ENCODE measurements around the gene SLC6A12. TPM values are rescaled to one million over a fixed set of nuclear protein-coding genes. Genes with fewer than 3 reads are reported as not detected.

Gene SLC6A12
- total RNA-seq, 4 donors from 2014 or later, result 0.21 to 0.60 (median 0.39) TPM; not detected in 1

DNA sequence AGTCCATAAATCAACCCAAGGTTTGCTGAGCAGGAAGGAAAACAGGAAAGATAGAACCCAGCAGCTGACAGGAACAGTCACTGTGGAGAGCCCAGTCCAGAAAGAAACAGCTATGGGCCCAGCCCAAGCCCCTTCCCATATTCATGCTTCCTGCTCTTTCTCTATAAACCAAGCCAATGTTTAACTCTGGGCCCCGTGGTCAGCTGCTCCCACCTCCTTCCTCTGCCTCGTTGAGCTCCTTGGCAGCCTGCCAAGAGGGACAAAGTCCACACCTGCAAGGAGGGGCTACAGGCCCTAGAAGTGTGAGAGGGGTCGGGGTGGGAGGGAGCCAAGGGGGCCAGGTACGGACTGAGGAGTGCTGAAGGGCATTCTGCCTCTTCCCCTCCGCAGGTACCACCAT is 38.7 kb upstream of the SLC6A12 start:
- Histone ChIP-seq H3K9me3 (peaks cover 0 to 8% (median 1%) of the 10 kb centered on the region in 4 donors), H3K27me3 (peaks cover 0 to 8% of the 10 kb centered on the region in 2 donors), H3K4me3 (no peak overlapping the region), H3K4me1 (no peaks in the 10 kb centered on the region), H3K27ac (no peak overlapping the region), H3K36me3 (no peaks in the 10 kb centered on the region)
- WGBS, 2 donors, result 43 to 53% methylated on average over 5 of the region's 5 CpGs
- DNase-seq (ENCODE audit: low spot score in 2 of 2), result no peak
- TF ChIP-seq, protein P1, sequence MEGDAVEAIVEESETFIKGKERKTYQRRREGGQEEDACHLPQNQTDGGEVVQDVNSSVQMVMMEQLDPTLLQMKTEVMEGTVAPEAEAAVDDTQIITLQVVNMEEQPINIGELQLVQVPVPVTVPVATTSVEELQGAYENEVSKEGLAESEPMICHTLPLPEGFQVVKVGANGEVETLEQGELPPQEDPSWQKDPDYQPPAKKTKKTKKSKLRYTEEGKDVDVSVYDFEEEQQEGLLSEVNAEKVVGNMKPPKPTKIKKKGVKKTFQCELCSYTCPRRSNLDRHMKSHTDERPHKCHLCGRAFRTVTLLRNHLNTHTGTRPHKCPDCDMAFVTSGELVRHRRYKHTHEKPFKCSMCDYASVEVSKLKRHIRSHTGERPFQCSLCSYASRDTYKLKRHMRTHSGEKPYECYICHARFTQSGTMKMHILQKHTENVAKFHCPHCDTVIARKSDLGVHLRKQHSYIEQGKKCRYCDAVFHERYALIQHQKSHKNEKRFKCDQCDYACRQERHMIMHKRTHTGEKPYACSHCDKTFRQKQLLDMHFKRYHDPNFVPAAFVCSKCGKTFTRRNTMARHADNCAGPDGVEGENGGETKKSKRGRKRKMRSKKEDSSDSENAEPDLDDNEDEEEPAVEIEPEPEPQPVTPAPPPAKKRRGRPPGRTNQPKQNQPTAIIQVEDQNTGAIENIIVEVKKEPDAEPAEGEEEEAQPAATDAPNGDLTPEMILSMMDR (IDR thresholded peaks at IDR 0.05), result no peak
- TF ChIP-seq POLR2A (IDR thresholded peaks at IDR 0.05), result no peak
- TF ChIP-seq EP300 (IDR thresholded peaks at IDR 0.05), result no peak

DNA sequence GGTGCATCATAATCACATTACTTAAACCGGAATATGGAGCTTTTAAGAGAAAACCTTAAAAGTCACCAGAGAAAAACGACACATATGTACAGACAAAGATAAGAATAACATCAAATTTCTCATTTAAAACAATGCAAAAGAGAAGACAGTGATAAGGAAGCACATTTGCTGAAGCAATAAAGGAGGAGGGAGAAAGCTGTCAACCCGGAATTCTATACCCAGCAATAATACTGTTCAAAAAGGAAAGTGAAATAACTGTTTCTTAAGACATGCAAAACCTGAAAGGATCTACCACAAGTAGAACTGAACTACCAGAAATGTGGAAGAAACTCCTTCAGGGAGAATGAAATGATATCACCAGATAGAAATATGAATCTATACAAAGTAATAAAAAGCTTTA is 33.3 kb upstream of the SLC6A12 start:
- TF ChIP-seq, protein P1 (IDR thresholded peaks at IDR 0.05), result no peak
- TF ChIP-seq EP300 (IDR thresholded peaks at IDR 0.05) (no peak), POLR2A (IDR thresholded peaks at IDR 0.05) (no peak)
- H3K27ac ChIP-seq, result no peak overlapping the region
- DNase-seq (ENCODE audit: low spot score in 2 of 2), result no peak
- H3K4me3 ChIP-seq, result no peak overlapping the region
- H3K4me1 ChIP-seq, result no peaks in the 10 kb centered on the region
- no peaks in the 10 kb centered on the region for H3K36me3 ChIP-seq
- no peaks in the 10 kb centered on the region for H3K27me3 ChIP-seq
- H3K9me3 ChIP-seq, result peaks cover 0 to 24% (median 3%) of the 10 kb centered on the region in 4 donors
- WGBS, 2 donors, result 86 to 89% methylated on average over 3 of the region's 3 CpGs

DNA sequence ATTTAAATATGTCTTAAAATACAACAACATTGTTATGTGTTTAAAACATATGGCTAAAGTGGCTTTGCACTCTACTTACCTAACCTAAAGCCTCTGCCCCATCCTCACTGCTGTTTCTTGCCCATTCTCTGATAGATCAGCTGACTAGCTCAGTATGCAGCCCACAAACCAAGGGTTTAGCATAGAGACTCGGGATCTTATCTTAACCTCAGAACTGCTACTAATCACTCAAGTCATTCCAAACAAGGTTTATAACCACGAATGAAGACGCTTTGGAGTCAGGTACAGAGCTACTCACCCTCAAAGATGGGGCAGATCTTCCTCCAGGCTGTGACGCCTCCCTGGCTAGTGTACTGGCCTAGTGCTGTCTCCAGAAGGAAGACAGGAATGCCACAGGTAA is 29.4 kb upstream of the SLC6A12 start:
- WGBS, 2 donors, result 78 to 79% methylated on average over 4 of the region's 4 CpGs
- DNase-seq (ENCODE audit: low spot score in 2 of 2), result no peak
- Histone ChIP-seq H3K36me3 (no peaks in the 10 kb centered on the region), H3K4me3 (no peak overlapping the region), H3K9me3 (peaks cover 0 to 23% (median 3%) of the 10 kb centered on the region in 4 donors), H3K27me3 (no peaks in the 10 kb centered on the region), H3K27ac (no peak overlapping the region), H3K4me1 (no peaks in the 10 kb centered on the region)
- TF ChIP-seq POLR2A (IDR thresholded peaks at IDR 0.05), result no peak
- TF ChIP-seq, protein P1 (IDR thresholded peaks at IDR 0.05), result no peak
- no peak for TF ChIP-seq EP300 (IDR thresholded peaks at IDR 0.05)

DNA sequence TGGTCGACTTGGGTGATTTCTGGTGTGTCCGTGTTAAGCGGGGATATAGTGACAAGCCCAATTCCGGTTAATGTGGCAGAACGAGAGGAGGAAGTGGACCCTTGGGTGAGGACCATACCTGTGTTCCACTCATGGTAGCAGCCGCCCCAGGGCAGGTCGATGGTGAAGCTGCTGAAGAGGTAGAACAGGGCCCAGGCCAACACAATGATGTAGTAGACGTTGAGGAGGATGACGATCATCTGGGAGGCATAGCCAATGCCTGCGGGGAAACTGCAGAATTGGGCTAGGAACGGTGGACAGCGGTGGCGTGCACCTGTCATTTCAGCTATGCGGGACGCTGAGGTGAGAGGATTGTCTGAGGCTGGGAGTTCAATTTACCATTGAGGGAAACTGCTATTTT is 28.5 kb upstream of the SLC6A12 start:
- Histone ChIP-seq H3K4me3 (no peak overlapping the region), H3K9me3 (peaks cover 0 to 15% (median 2%) of the 10 kb centered on the region in 4 donors), H3K27ac (no peak overlapping the region), H3K36me3 (no peaks in the 10 kb centered on the region), H3K4me1 (no peaks in the 10 kb centered on the region), H3K27me3 (no peaks in the 10 kb centered on the region)
- TF ChIP-seq, protein P1 (IDR thresholded peaks at IDR 0.05), result no peak
- TF ChIP-seq EP300 (IDR thresholded peaks at IDR 0.05) (no peak), POLR2A (IDR thresholded peaks at IDR 0.05) (no peak)
- WGBS, 2 donors, result 89 to 92% methylated on average over 15 of the region's 15 CpGs
- DNase-seq (ENCODE audit: low spot score in 2 of 2), result no peak

DNA sequence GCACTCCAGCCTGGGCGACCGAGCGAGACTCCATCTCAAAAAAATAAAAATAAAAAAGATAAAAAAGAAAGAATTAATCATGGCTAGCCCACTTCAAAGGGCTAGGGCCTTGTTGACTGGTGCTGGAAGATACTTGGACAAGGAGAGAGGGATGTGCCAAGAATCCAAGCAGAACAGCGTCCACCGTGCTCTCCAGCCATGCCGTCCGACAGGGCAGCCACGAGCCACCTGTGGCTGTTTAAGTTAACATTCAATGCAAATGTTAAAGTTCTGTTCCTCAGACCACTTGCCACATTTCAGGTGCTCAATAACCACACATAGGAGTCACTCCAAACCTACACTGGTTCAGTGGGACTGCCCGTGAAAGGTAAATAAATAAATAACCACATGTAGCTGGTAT is 27.3 kb upstream of the SLC6A12 start:
- no peaks in the 10 kb centered on the region for H3K27me3 ChIP-seq
- H3K9me3 ChIP-seq, result peaks cover 0 to 14% (median 0%) of the 10 kb centered on the region in 4 donors
- WGBS, 2 donors, result 91 to 93% methylated on average over 9 of the region's 9 CpGs
- H3K27ac ChIP-seq, result no peak overlapping the region
- no peak for DNase-seq (ENCODE audit: low spot score in 2 of 2)
- H3K4me1 ChIP-seq, result no peaks in the 10 kb centered on the region
- TF ChIP-seq POLR2A (IDR thresholded peaks at IDR 0.05), result no peak
- TF ChIP-seq EP300 (IDR thresholded peaks at IDR 0.05), result no peak
- TF ChIP-seq, protein P1 (IDR thresholded peaks at IDR 0.05), result no peak
- H3K36me3 ChIP-seq, result no peaks in the 10 kb centered on the region
- H3K4me3 ChIP-seq, result no peak overlapping the region
